Measurements from ENCODE around the gene APIP.
"Not testable (repeated sequence)": the region's sequence is repeated elsewhere in the genome, so short reads cannot be mapped to it uniquely, and the experiment has no call there.

APIP gene

DNA sequence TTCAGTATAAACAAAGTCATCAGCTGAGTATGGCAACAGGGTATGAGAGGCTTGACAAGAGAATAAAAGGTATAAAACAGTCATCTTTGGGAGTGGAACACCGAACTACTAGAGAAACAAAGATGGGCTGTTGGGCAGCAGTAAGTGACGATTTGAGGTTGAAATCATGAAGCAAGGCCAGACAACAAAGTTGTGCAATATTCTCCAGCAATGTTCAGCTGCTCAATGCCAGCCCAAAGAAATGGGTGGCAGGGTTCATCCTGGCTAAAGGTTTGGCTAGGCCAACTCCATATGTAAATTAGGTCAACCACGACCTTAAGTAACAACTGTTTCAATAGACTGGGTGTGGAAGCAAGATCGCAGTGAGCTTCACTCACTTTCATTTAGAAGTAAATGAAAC lies 6.2 kb downstream of the APIP start:
- no peaks in the 10 kb centered on the region for H3K9me3 Mint-ChIP-seq (ENCODE audit: low read depth)
- H3K36me3 Mint-ChIP-seq, result peaks cover 14% of the 10 kb centered on the region
- no peaks in the 10 kb centered on the region for H3K27me3 Mint-ChIP-seq
- peaks cover 24% of the 10 kb centered on the region for H3K4me1 Mint-ChIP-seq (ENCODE audit: low read depth)
- H3K27ac Mint-ChIP-seq, result no peak overlapping the region
- no peak overlapping the region for H3K4me3 Mint-ChIP-seq

DNA sequence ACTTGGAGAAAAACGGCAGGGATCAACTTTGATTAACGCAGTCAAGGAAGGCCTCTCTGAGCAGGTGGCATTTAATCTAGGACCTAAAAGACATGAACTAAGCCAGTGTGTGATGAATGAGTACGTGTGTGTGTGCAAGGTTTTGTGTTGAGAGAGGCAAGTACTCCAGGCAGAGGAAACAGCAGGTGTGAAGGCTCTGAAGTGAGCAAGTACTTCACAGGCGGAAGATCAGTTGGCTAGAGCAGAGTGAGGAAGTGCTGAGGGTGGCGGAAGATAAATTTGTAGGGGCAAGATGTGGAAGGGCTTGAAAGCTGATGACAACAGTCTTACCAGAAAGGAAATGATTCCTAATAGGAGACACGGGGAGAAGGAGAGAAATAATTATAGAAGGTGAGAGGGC lies 6.8 kb downstream of the APIP start:
- Mint-ChIP-seq H3K27ac (no peak overlapping the region), H3K36me3 (peaks cover 18% of the 10 kb centered on the region), H3K27me3 (no peaks in the 10 kb centered on the region), H3K9me3 (ENCODE audit: low read depth) (no peaks in the 10 kb centered on the region), H3K4me3 (no peak overlapping the region), H3K4me1 (ENCODE audit: low read depth) (peaks cover 26% of the 10 kb centered on the region)

DNA sequence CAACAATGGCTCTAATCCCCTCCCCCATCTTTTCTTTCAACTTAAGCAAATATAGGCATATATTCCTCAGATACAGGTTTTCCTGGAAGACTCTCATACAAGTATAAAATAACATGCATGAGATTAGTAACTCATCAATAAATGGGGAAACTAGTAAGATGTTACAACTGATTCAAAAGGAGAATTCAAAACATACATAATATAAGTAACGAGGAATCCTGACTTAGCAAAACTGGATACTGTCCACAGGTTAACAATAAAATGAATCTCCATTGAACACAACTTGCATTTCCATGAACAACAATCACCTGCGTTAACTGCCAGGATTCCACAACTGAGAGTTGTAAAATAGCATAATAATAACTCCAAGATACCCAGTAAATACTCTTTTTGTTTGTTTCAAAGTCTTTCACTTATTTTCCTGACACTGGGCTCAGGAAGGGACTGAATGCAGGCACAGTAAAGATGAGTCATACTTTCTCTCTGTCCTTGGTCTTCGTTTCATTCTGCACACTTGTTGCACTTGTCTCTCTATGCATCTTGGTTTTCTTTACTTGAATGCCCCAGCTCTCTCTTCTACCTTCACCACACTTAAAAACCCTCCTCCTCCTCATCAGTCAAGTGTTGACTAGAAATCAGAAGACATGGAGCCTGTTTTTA lies 8.1 kb downstream of the APIP start:
- Mint-ChIP-seq H3K4me1 (ENCODE audit: low read depth) (peaks cover 15% of the 10 kb centered on the region), H3K27ac (no peak overlapping the region), H3K27me3 (no peaks in the 10 kb centered on the region), H3K4me3 (no peak overlapping the region), H3K9me3 (ENCODE audit: low read depth) (no peaks in the 10 kb centered on the region), H3K36me3 (peaks cover 27% of the 10 kb centered on the region)

DNA sequence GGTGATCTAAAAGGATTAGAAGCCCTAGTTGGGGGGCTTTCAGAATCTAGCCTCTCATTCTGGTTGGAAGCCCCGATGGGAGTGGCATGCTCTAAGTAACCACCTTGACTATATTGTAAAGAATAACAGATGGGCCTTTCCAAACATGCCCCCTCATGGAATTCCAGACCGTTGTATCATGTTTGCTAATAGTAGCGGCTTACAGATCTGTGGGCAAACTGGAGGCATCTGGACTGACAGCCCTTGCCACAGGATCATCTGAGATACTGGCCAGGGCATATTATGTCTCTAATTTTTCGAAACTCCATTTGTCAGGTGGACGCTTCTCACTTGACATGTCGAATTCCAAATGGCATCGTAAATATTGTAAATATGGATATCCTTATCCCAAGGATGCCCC lies 10.5 kb downstream of the APIP start:
- Mint-ChIP-seq H3K4me1 (ENCODE audit: low read depth) (peaks cover 11% of the 10 kb centered on the region), H3K9me3 (ENCODE audit: low read depth) (no peaks in the 10 kb centered on the region), H3K27me3 (no peaks in the 10 kb centered on the region), H3K36me3 (peaks cover 28% of the 10 kb centered on the region), H3K27ac (no peak overlapping the region), H3K4me3 (no peak overlapping the region)

DNA sequence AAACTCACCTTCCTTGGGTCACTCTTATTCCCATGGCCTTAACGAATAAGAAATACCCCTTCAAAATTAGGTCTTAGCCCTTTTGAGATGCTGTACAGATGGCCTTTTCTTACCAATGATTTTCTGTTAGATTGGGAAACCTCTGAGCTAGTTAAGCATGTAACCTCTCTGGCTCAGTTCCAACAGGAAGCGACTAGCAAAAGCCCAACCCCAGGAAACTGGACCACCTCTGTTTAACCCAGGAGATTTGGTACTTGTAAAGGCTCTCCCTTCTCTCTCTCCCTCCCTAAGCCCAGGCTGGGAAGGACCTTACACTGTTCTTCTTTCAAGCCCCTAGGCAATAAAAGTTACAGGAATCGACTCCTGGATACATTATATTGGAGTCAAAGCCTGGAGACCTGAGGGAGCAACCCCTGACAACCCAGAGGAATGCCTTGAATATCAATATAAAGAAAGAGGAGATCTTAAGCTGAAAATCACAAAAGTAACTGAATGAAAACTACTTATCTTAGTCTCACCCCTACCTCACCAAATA lies 11.7 kb downstream of the APIP start:
- Mint-ChIP-seq H3K9me3 (ENCODE audit: low read depth) (no peaks in the 10 kb centered on the region), H3K27ac (no peak overlapping the region), H3K36me3 (peaks cover 32% of the 10 kb centered on the region), H3K4me1 (ENCODE audit: low read depth) (peaks cover 11% of the 10 kb centered on the region), H3K27me3 (no peaks in the 10 kb centered on the region), H3K4me3 (no peak overlapping the region)

DNA sequence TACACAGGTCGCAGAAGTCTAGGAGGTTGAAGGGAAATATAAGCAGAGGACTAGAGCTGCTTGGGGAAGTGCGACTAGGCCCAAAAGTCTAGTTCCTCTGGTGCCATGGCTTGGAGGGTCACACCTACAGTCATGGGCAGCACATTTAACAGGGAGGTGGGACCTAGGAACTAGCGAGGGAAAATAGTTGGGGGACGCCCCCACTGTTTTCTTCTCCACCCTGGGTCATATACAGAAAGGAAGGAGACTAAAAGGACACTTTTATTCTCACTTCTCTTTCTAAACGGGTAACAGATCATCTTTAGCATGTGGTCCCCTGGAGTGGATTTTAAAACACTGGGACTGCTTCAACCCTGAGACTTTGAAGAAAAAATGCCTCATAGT lies 16.6 kb downstream of the APIP start:
- H3K27me3 Mint-ChIP-seq, result no peaks in the 10 kb centered on the region
- peaks cover 4% of the 10 kb centered on the region for H3K4me1 Mint-ChIP-seq (ENCODE audit: low read depth)
- H3K4me3 Mint-ChIP-seq, result no peak overlapping the region
- peaks cover 8% of the 10 kb centered on the region for H3K9me3 Mint-ChIP-seq (ENCODE audit: low read depth)
- H3K36me3 Mint-ChIP-seq, result peaks cover 31% of the 10 kb centered on the region
- no peak overlapping the region for H3K27ac Mint-ChIP-seq

DNA sequence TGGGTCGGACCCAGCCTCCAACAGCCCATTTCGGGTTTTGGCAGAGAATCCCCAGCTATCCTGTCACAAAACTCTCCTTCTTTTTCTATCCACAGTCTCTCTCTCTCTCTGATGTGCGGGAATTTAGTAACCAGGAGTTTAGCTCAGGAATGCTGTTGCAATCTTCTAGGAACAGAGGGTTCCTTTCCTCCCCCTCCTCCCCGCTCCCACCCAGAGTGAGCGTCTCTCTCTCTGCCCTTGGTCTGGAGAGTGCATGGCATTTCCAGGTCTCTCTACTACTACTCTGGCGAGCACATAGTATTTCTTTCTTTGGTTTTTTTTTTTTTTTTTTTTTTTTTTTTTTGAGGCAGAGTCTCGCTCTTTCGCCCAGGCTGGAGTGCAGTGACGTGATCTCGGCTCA lies 17.7 kb downstream of the APIP start:
- peaks cover 23% of the 10 kb centered on the region for H3K36me3 Mint-ChIP-seq
- H3K4me3 Mint-ChIP-seq, result no peak overlapping the region
- no peaks in the 10 kb centered on the region for H3K27me3 Mint-ChIP-seq
- no peaks in the 10 kb centered on the region for H3K4me1 Mint-ChIP-seq (ENCODE audit: low read depth)
- no peak overlapping the region for H3K27ac Mint-ChIP-seq
- H3K9me3 Mint-ChIP-seq (ENCODE audit: low read depth), result peaks cover 8% of the 10 kb centered on the region

DNA sequence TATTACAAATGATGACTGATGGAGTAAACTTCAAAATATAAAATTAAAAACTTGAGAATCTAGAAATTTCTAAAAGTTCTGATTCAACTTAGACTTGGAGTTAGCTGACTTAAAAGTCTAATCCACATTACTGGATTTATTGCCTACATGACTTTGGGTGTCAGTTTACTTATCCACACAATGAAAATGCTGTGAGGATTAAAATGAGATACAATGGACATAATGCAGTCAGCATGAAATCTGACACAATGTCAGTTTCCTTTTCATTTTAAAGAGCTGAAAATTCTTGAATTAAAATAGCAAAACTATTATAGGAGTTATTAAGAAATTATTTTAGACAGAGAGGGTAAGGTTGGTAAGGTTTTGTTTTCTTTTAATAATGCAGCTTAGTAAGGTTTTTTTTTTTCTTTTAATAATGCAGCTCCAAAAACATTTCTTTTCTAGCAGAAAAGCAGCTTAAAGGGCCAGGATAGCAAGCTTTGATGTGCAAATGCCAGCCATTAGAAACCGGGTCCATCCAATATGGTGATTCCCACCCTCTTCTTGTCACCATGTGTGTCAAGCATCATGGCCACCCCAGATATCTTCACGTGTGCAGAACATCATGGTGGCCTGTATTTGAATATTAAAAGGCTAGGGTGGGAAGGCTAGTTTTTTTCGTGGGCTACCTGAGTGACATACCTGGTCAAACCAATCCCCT lies 18.9 kb downstream of the APIP start:
- H3K27ac Mint-ChIP-seq, result no peak overlapping the region
- H3K36me3 Mint-ChIP-seq, result peaks cover 19% of the 10 kb centered on the region
- H3K4me3 Mint-ChIP-seq, result no peak overlapping the region
- H3K27me3 Mint-ChIP-seq, result no peaks in the 10 kb centered on the region
- peaks cover 8% of the 10 kb centered on the region for H3K9me3 Mint-ChIP-seq (ENCODE audit: low read depth)
- no peaks in the 10 kb centered on the region for H3K4me1 Mint-ChIP-seq (ENCODE audit: low read depth)

DNA sequence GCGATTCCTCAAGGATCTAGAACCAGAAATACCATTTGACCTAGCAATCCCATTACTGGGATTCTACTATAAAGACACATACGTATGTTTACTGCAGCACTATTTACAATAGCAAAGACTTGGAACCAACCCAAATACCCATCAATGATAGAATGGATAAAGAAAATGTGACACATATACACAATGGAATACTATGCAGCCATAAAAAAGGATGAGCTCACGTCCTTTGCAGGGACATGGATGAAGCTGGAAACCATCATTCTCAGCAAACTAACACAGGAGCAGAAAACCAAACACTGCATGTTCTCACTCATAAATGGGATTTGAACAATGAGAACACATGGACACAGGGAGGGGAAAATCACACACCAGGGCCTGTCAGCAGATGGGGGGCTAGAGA lies 20.0 kb downstream of the APIP start:
- H3K27me3 Mint-ChIP-seq; H3K9me3 Mint-ChIP-seq (ENCODE audit: low read depth); H3K4me1 Mint-ChIP-seq (ENCODE audit: low read depth); H3K27ac Mint-ChIP-seq; H3K4me3 Mint-ChIP-seq: not testable (repeated sequence)
- H3K36me3 Mint-ChIP-seq, result peaks cover 16% of the 10 kb centered on the region

DNA sequence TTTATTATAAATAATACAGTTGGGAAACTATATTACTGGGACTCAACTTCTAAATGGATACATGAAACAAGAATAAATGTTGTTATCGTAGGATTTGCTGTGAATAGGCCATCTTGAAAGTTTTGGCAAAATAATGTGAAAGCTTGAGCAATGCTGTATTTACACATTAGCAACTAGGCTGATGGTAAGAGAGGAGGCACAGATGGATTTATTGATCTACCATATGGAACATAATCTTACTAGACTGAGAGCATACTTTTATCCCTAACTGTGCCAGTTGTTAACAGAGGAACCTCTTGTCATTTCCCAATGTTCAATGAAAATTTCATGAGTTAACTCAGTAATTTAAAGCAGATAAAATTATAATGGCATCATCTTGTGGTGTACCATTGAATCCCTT lies 22.8 kb downstream of the APIP start:
- Mint-ChIP-seq H3K27ac (no peak overlapping the region), H3K4me1 (ENCODE audit: low read depth) (no peaks in the 10 kb centered on the region), H3K36me3 (peaks cover 10% of the 10 kb centered on the region), H3K27me3 (no peaks in the 10 kb centered on the region), H3K4me3 (no peak overlapping the region), H3K9me3 (ENCODE audit: low read depth) (peaks cover 8% of the 10 kb centered on the region)

DNA sequence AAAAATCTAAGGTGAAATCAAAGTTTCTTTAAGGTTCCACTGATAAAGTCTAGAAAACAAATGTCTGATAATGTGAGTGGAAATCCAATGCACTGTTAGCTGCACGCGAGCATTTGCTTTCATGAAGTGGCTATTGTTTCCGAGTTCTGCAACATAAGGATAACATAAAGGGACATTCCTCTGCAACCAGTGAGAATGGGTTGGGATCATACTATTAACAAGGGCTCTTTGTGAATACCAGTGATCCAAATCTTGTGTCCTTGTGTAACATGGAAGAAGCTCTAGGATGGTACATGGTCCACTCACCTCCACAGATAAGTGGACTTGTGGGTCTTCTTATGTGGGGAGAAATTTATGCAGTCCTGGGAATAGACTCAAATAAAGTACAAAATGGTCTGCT lies 24.6 kb downstream of the APIP start:
- H3K27me3 Mint-ChIP-seq, result no peaks in the 10 kb centered on the region
- peaks cover 5% of the 10 kb centered on the region for H3K9me3 Mint-ChIP-seq (ENCODE audit: low read depth)
- H3K27ac Mint-ChIP-seq, result no peak overlapping the region
- H3K4me3 Mint-ChIP-seq, result no peak overlapping the region
- peaks cover 12% of the 10 kb centered on the region for H3K36me3 Mint-ChIP-seq
- H3K4me1 Mint-ChIP-seq (ENCODE audit: low read depth), result no peaks in the 10 kb centered on the region

DNA sequence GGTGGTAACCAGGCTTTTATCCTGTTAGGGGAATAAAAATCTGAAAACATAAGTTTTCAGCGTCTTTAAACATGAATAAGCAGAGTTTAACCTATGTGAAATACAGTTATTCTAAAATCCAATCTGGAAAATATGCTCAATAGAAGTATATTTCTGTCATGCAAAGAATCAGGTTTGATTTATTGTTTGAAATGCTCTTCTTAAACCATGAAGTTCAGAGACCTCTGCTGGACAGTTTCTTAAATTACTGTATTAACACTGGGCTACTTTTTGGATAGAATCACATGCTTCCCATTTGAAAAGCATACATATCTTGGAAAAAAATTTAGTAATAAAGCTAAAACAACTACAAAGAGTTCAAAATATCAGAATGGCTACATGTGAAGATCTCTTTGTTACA lies 25.4 kb downstream of the APIP start:
- no peak overlapping the region for H3K4me3 Mint-ChIP-seq
- H3K4me1 Mint-ChIP-seq (ENCODE audit: low read depth), result no peaks in the 10 kb centered on the region
- H3K27me3 Mint-ChIP-seq, result no peaks in the 10 kb centered on the region
- peaks cover 7% of the 10 kb centered on the region for H3K36me3 Mint-ChIP-seq
- H3K27ac Mint-ChIP-seq, result no peak overlapping the region
- H3K9me3 Mint-ChIP-seq (ENCODE audit: low read depth), result no peaks in the 10 kb centered on the region

DNA sequence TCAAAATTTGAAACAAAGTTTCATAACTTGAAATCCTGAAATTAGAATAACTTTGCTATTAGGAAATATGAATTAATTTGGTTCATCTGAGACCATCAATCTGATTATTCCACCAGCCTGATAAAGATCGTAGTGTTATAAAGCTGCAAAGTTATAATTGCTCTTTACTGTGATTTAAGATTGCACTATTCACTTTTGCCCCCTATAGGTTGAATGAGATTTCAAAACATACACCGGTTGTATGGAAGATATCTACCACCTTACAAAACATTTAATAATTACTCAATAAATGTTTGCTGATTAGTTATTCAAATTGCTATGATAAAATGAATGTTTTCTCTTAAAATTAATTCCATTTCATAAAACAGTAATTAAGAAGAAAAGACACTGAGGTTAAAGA lies 26.1 kb downstream of the APIP start:
- no peaks in the 10 kb centered on the region for H3K27me3 Mint-ChIP-seq
- no peaks in the 10 kb centered on the region for H3K4me1 Mint-ChIP-seq (ENCODE audit: low read depth)
- H3K9me3 Mint-ChIP-seq (ENCODE audit: low read depth), result no peaks in the 10 kb centered on the region
- no peak overlapping the region for H3K4me3 Mint-ChIP-seq
- H3K36me3 Mint-ChIP-seq, result peaks cover 9% of the 10 kb centered on the region
- no peak overlapping the region for H3K27ac Mint-ChIP-seq

DNA sequence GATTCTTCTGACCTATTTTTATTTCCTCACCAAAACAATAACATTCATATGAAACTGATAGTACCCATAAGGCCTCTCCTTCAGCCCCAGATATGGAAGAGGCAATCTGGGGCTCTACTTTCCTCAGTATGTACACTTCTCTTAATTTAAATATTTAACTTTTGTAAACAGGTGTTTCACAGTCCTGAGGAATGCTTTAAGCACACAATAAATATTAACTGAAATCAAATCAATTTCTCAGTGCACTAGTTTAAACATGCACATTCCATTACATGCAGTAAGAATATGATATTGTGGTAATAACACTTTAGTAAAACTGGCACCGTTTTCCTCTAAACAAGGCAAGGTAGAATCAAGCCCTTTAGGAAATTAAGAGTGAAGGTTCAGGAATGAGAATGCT lies 28.9 kb downstream of the APIP start:
- H3K27ac Mint-ChIP-seq, result no peak overlapping the region
- H3K27me3 Mint-ChIP-seq, result no peaks in the 10 kb centered on the region
- H3K4me1 Mint-ChIP-seq (ENCODE audit: low read depth), result no peaks in the 10 kb centered on the region

DNA sequence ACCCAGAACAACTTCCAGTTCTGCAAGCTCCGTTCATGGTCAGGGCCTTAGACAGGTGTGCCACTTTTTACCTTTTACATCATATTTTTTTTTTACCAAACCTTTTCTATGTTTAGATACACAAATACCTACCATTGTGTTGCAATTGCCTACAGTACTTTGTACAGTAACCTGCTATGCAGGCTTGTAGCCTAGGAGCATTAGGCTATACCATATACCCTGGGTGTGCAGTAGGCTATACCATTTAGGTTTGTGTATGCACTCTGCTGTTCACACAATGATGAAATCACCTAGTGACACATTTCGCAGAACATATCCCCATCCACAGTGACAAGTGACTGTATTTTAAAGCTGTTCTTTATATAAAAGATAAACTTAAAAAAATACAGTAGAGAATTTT lies 29.6 kb downstream of the APIP start:
- H3K4me1 Mint-ChIP-seq (ENCODE audit: low read depth), result no peaks in the 10 kb centered on the region
- no peaks in the 10 kb centered on the region for H3K27me3 Mint-ChIP-seq
- H3K9me3 Mint-ChIP-seq (ENCODE audit: low read depth), result no peaks in the 10 kb centered on the region
- no peak overlapping the region for H3K4me3 Mint-ChIP-seq
- peaks cover 19% of the 10 kb centered on the region for H3K36me3 Mint-ChIP-seq
- no peak overlapping the region for H3K27ac Mint-ChIP-seq

More for the DNA sequence above, 28.9 kb downstream of the APIP start:
- H3K36me3 Mint-ChIP-seq, result peaks cover 14% of the 10 kb centered on the region
- H3K9me3 Mint-ChIP-seq (ENCODE audit: low read depth), result no peaks in the 10 kb centered on the region
- no peak overlapping the region for H3K4me3 Mint-ChIP-seq

DNA sequence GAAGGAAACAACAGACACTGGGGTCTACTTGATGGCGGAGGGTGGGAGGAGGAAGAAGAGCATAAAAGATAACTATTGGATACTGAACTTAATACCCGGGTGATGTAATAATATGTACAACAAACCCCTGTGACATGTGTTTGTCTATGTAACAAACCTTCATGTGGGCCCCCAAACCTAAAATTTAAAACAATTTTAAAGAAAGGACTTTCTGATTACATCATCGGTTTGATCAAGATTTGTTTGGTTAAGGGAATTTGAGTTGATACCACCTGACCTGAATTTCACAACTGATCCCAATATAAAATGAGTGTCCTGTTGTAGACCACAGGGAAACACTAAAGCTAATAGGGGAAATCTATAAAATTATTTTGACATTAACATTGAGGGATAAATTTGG lies 34.3 kb downstream of the APIP start:
- Mint-ChIP-seq H3K36me3 (peaks cover 23% of the 10 kb centered on the region), H3K4me1 (ENCODE audit: low read depth) (no peaks in the 10 kb centered on the region), H3K27ac (no peak overlapping the region), H3K4me3 (no peak overlapping the region), H3K27me3 (no peaks in the 10 kb centered on the region), H3K9me3 (ENCODE audit: low read depth) (no peaks in the 10 kb centered on the region)
